Stimulated activated CD4-positive, alpha-beta T cell treated with anti-CD3 and anti-CD28 coated beads, Interleukin-15, amount 100 ng/mL, for 48 hours (primary cell): ENCODE results near the gene PCSK4.
"Not testable (repeated sequence)": the region's sequence is repeated elsewhere in the genome, so short reads cannot be mapped to it uniquely, and the experiment has no call there.

ENCODE experiments used
- DNase-seq, 2 donors: peaks; one replicate each; pipeline ENCODE4 v3.0.0-alpha.2; 2020; ENCODE audit warnings: low read depth in 2 of 2

PCSK4 gene

GRCh38 chr19:1505012-1505411 lies 14.9 kb upstream of the PCSK4 start:
- no peak for DNase-seq

- DNase-seq, result no peak
Measured at GRCh38 chr19:1503925-1504773, 14.0 kb upstream of the PCSK4 start.

GRCh38 chr19:1503089-1503924 lies 13.2 kb upstream of the PCSK4 start:
- peak; percentile 57 to 75 for DNase-seq

- no peak for DNase-seq
Measured at GRCh38 chr19:1502433-1503088, 12.4 kb upstream of the PCSK4 start.

GRCh38 chr19:1501200-1501595 lies 11.0 kb upstream of the PCSK4 start:
- no peak for DNase-seq

- not testable (repeated sequence) for DNase-seq
Measured at GRCh38 chr19:1499231-1499630, 9.1 kb upstream of the PCSK4 start.

- no peak for DNase-seq
Measured at GRCh38 chr19:1497578-1498235, 7.6 kb upstream of the PCSK4 start.

- no peak for DNase-seq
Measured at GRCh38 chr19:1496714-1497577, 6.8 kb upstream of the PCSK4 start.

GRCh38 chr19:1495799-1496713 lies 5.9 kb upstream of the PCSK4 start:
- no peak for DNase-seq

GRCh38 chr19:1495051-1495798 lies 5.1 kb upstream of the PCSK4 start:
- no peak for DNase-seq

GRCh38 chr19:1494115-1494815 lies 4.1 kb upstream of the PCSK4 start:
- DNase-seq, result no peak

- DNase-seq, result no peak
Measured at GRCh38 chr19:1492474-1493006, 2.4 kb upstream of the PCSK4 start.

GRCh38 chr19:1491849-1492170 lies 1.7 kb upstream of the PCSK4 start:
- DNase-seq, result no peak

- DNase-seq, result no peak
Measured at GRCh38 chr19:1491114-1491848, 1.1 kb upstream of the PCSK4 start, which contains the start of gene REEP6. REEP6 (plus strand) TSS chr19:1491181; CDS start chr19:1491270, 89 bp downstream.

GRCh38 chr19:1489463-1490310 lies 463 bp downstream of the PCSK4 start:
- no peak for DNase-seq

GRCh38 chr19:1488282-1488601 lies 1.9 kb downstream of the PCSK4 start:
- no peak for DNase-seq
